Measurements from ENCODE around the gene RNF180. TPM values are rescaled to one million over a fixed set of nuclear protein-coding genes. Genes with fewer than 3 reads are reported as not detected.

RNF180 gene
- total and polyA plus RNA-seq, 4 donors = 1.4 to 24.4 (median 6.3) TPM

GRCh38 chr5:64301566-64301965 lies 135.9 kb downstream of the RNF180 start:
- no peak for TF ChIP-seq CTCF (IDR thresholded peaks at IDR 0.05; ENCODE audit: control extremely low read depth, extremely low read depth)
- Histone ChIP-seq H3K9me3 (ENCODE audit: control insufficient read depth in 4 of 4, insufficient read depth in 3 of 4, low read length in 3 of 4) (no peaks in the 10 kb centered on the region), H3K27me3 (ENCODE audit: control insufficient read depth in 3 of 3, insufficient read depth in 3 of 3, low read length in 2 of 3) (no peaks in the 10 kb centered on the region), H3K36me3 (ENCODE audit: control insufficient read depth in 4 of 4, insufficient read depth in 4 of 4, low read length in 4 of 4) (no peaks in the 10 kb centered on the region), H3K4me1 (ENCODE audit: control insufficient read depth in 5 of 5, insufficient read depth in 5 of 5, low read length in 5 of 5) (peaks cover 0 to 4% (median 0%) of the 10 kb centered on the region in 5 donors), H3K27ac (ENCODE audit: low read depth in 1 of 2, low read length in 1 of 2) (no peak overlapping the region), H3K9ac (ENCODE audit: insufficient read depth in 1 of 2, low read length in 2 of 2) (no peak overlapping the region), H3K4me3 (no peak overlapping the region)
- no peak for ATAC-seq (ENCODE audit: insufficient read depth, low FRiP score)
- no peak for DNase-seq

GRCh38 chr5:64308135-64308534 lies 142.5 kb downstream of the RNF180 start:
- H3K27ac ChIP-seq (ENCODE audit: low read depth in 1 of 2, low read length in 1 of 2) = no peak overlapping the region
- WGBS, 2 donors = 57 to 68% methylated on average over 1 of the region's 1 CpG
- no peak for TF ChIP-seq CTCF (IDR thresholded peaks at IDR 0.05; ENCODE audit: control extremely low read depth, extremely low read depth)
- H3K27me3 ChIP-seq (ENCODE audit: control insufficient read depth in 3 of 3, insufficient read depth in 3 of 3, low read length in 2 of 3) = no peaks in the 10 kb centered on the region
- H3K4me1 ChIP-seq (ENCODE audit: control insufficient read depth in 5 of 5, insufficient read depth in 5 of 5, low read length in 5 of 5) = peaks cover 0 to 4% (median 0%) of the 10 kb centered on the region in 5 donors
- no peaks in the 10 kb centered on the region for H3K36me3 ChIP-seq (ENCODE audit: control insufficient read depth in 4 of 4, insufficient read depth in 4 of 4, low read length in 4 of 4)
- no peaks in the 10 kb centered on the region for H3K9me3 ChIP-seq (ENCODE audit: control insufficient read depth in 4 of 4, insufficient read depth in 3 of 4, low read length in 3 of 4)
- no peak for DNase-seq
- H3K9ac ChIP-seq (ENCODE audit: insufficient read depth in 1 of 2, low read length in 2 of 2) = no peak overlapping the region
- ATAC-seq (ENCODE audit: insufficient read depth, low FRiP score) = no peak
- no peak overlapping the region for H3K4me3 ChIP-seq

GRCh38 chr5:64312491-64312890 lies 146.8 kb downstream of the RNF180 start:
- no peak for TF ChIP-seq CTCF (IDR thresholded peaks at IDR 0.05; ENCODE audit: control extremely low read depth, extremely low read depth)
- no peaks in the 10 kb centered on the region for H3K36me3 ChIP-seq (ENCODE audit: control insufficient read depth in 4 of 4, insufficient read depth in 4 of 4, low read length in 4 of 4)
- DNase-seq (no peak), ATAC-seq (ENCODE audit: insufficient read depth, low FRiP score) (no peak)
- no peak overlapping the region for H3K27ac ChIP-seq (ENCODE audit: low read depth in 1 of 2, low read length in 1 of 2)
- no peak overlapping the region for H3K9ac ChIP-seq (ENCODE audit: insufficient read depth in 1 of 2, low read length in 2 of 2)
- WGBS, 2 donors = 77 to 78% methylated on average over 4 of the region's 4 CpGs
- H3K4me3 ChIP-seq = no peak overlapping the region
- H3K9me3 ChIP-seq (ENCODE audit: control insufficient read depth in 4 of 4, insufficient read depth in 3 of 4, low read length in 3 of 4) = no peaks in the 10 kb centered on the region
- H3K27me3 ChIP-seq (ENCODE audit: control insufficient read depth in 3 of 3, insufficient read depth in 3 of 3, low read length in 2 of 3) = no peaks in the 10 kb centered on the region
- H3K4me1 ChIP-seq (ENCODE audit: control insufficient read depth in 5 of 5, insufficient read depth in 5 of 5, low read length in 5 of 5) = peaks cover 0 to 6% (median 0%) of the 10 kb centered on the region in 5 donors

GRCh38 chr5:64315778-64316177 lies 150.1 kb downstream of the RNF180 start:
- H3K36me3 ChIP-seq (ENCODE audit: control insufficient read depth in 4 of 4, insufficient read depth in 4 of 4, low read length in 4 of 4) = no peaks in the 10 kb centered on the region
- DNase-seq (peak in 1 of 3 donors; percentile 3), ATAC-seq (ENCODE audit: insufficient read depth, low FRiP score) (no peak)
- no peak overlapping the region for H3K9ac ChIP-seq (ENCODE audit: insufficient read depth in 1 of 2, low read length in 2 of 2)
- no peaks in the 10 kb centered on the region for H3K27me3 ChIP-seq (ENCODE audit: control insufficient read depth in 3 of 3, insufficient read depth in 3 of 3, low read length in 2 of 3)
- H3K4me3 ChIP-seq = no peak overlapping the region
- no peak for TF ChIP-seq CTCF (IDR thresholded peaks at IDR 0.05; ENCODE audit: control extremely low read depth, extremely low read depth)
- WGBS, 2 donors = 80 to 93% methylated on average over 1 of the region's 1 CpG
- H3K27ac ChIP-seq (ENCODE audit: low read depth in 1 of 2, low read length in 1 of 2) = no peak overlapping the region
- no peaks in the 10 kb centered on the region for H3K9me3 ChIP-seq (ENCODE audit: control insufficient read depth in 4 of 4, insufficient read depth in 3 of 4, low read length in 3 of 4)
- H3K4me1 ChIP-seq (ENCODE audit: control insufficient read depth in 5 of 5, insufficient read depth in 5 of 5, low read length in 5 of 5) = peaks cover 0 to 2% (median 0%) of the 10 kb centered on the region in 5 donors

All from lung (tissue), 12 donors.